A673 (cell line): ENCODE results near the gene COL8A1.

Experiments
- CTCF ChIP-seq: fragments of 300-800, 200-600 bp; sonication (generic); conservative IDR thresholded peaks from 2 replicates; pipeline ENCODE4 v1.5.1; 2017; ENCODE audit warnings: low read depth, mild to moderate bottlenecking, antibody characterized with exemption, low read length, moderate library complexity, mixed read lengths
- EZH2 ChIP-seq: fragments of 200-600 bp; sonication (generic); IDR thresholded peaks from 2 replicates; pipeline ENCODE4 v1.6.1; 2017; ENCODE audit warnings: borderline replicate concordance, low read depth, mild to moderate bottlenecking, mixed read lengths, antibody characterized with exemption, low read length; ENCODE audit not compliant: poor library complexity, severe bottlenecking

GRCh38 chr3:99690761-99691369 is 52.5 kb downstream of the COL8A1 start:
- TF ChIP-seq CTCF (no peak), EZH2 (no peak)
